Liver (tissue), 9 donors: ENCODE data around the gene JADE3. TPM values are rescaled to one million over a fixed set of nuclear protein-coding genes. Genes with fewer than 3 reads are reported as not detected.
A peak's percentile ranks its signal among the peaks of the same experiment; 100 is the strongest.

Source experiments
- DNase-seq: peaks from one replicate; pipeline ENCODE4 v3.0.0-alpha.2; 2017; ENCODE audit warnings: low spot score
- H3K27ac ChIP-seq, 2 donors: one replicate each; pipeline ENCODE4 v1.7.0; 2013; ENCODE audit warnings: inconsistent platforms in 2 of 2, low read length in 2 of 2, control low read depth in 1 of 2, low read depth in 1 of 2, mild to moderate bottlenecking in 1 of 2
- H3K27me3 ChIP-seq, 4 donors: one replicate each; pipeline versions ENCODE4 v1.6.1 to v1.7.0; 2013; ENCODE audit warnings: low read length in 3 of 4, inconsistent platforms in 1 of 4, mild to moderate bottlenecking in 1 of 4, moderate library complexity in 1 of 4; ENCODE audit not compliant: control insufficient read depth in 4 of 4, insufficient read depth in 4 of 4
- H3K36me3 ChIP-seq, 4 donors: one replicate each; pipeline versions ENCODE4 v1.6.1 to v1.7.0; 2013; ENCODE audit warnings: low read length in 3 of 4, mild to moderate bottlenecking in 3 of 4, low read depth in 1 of 4, moderate library complexity in 1 of 4; ENCODE audit not compliant: control insufficient read depth in 4 of 4, insufficient read depth in 3 of 4
- H3K4me1 ChIP-seq, 4 donors: one replicate each; pipeline versions ENCODE4 v1.6.1 to v1.7.0; 2013; ENCODE audit warnings: low read length in 3 of 4, mild to moderate bottlenecking in 3 of 4, moderate library complexity in 1 of 4; ENCODE audit not compliant: control insufficient read depth in 4 of 4, insufficient read depth in 4 of 4
- H3K4me3 ChIP-seq, 3 donors: one replicate each; pipeline versions ENCODE4 v1.6.1 to v1.7.0; 2013; ENCODE audit warnings: low read length in 3 of 3, control low read depth in 1 of 3, low read depth in 1 of 3, mild to moderate bottlenecking in 1 of 3
- H3K9ac ChIP-seq, 2 donors: one replicate each; pipeline ENCODE4 v1.7.0; 2013; ENCODE audit warnings: low read length in 2 of 2, mild to moderate bottlenecking in 2 of 2, moderate library complexity in 2 of 2, control low read depth in 1 of 2, low read depth in 1 of 2
- H3K9me3 ChIP-seq, 4 donors: one replicate each; pipeline versions ENCODE4 v1.6.1 to v1.7.0; 2013; ENCODE audit warnings: low read length in 3 of 4; ENCODE audit not compliant: control insufficient read depth in 4 of 4
- ATF3 ChIP-seq: IDR thresholded peaks from 2 replicates; pipeline ENCODE4 v1.6.1; 2016; ENCODE audit warnings: antibody characterized with exemption
- FOXA2 ChIP-seq: IDR thresholded peaks from 2 replicates; pipeline ENCODE4 v1.6.1; 2016; ENCODE audit warnings: antibody characterized with exemption
- GABPA ChIP-seq, 2 donors: IDR thresholded peaks in 1 of 2; conservative IDR thresholded peaks in 1 of 2; 2 replicates each; pipeline ENCODE4 v1.6.1; 2016; ENCODE audit warnings: antibody characterized with exemption in 2 of 2, mild to moderate bottlenecking in 1 of 2, moderate library complexity in 1 of 2
- HNF4A ChIP-seq, 2 donors: conservative IDR thresholded peaks; 2 replicates each; pipeline ENCODE4 v1.6.1; 2016; ENCODE audit warnings: antibody characterized with exemption in 2 of 2, mild to moderate bottlenecking in 2 of 2
- HNF4G ChIP-seq: IDR thresholded peaks from 2 replicates; pipeline ENCODE4 v1.6.1; 2016; ENCODE audit warnings: antibody characterized with exemption
- NR2F2 ChIP-seq: IDR thresholded peaks from 2 replicates; pipeline ENCODE4 v1.6.1; 2016; ENCODE audit warnings: antibody characterized with exemption
- RAD21 ChIP-seq, 2 donors: IDR thresholded peaks; 2 replicates each; pipeline ENCODE4 v1.6.1; 2016; ENCODE audit warnings: antibody characterized with exemption in 2 of 2, mild to moderate bottlenecking in 2 of 2
- REST ChIP-seq: IDR thresholded peaks from 2 replicates; pipeline ENCODE4 v1.6.1; 2016; ENCODE audit warnings: antibody characterized with exemption, mild to moderate bottlenecking
- RXRA ChIP-seq, 2 donors: IDR thresholded peaks; 2 replicates each; pipeline ENCODE4 v1.6.1; 2017 to 2018; ENCODE audit warnings: antibody characterized with exemption in 2 of 2, mild to moderate bottlenecking in 1 of 2
- SP1 ChIP-seq: IDR thresholded peaks from 2 replicates; pipeline ENCODE4 v1.6.1; 2018; ENCODE audit warnings: antibody characterized with exemption, mild to moderate bottlenecking
- TAF1 ChIP-seq: conservative IDR thresholded peaks from 2 replicates; pipeline ENCODE4 v1.6.1; 2016; ENCODE audit warnings: antibody characterized with exemption, mild to moderate bottlenecking
- WGBS: extraction: QIAGEN DNeasy Blood & Tissue Kit; methylation state at CpG from one replicate; pipeline ENCODE4 v1.1.7; 2013; 5-methylcytosine and 5-hydroxymethylcytosine counted together
- polyA plus RNA-seq, 2 donors: library from polyadenylated mRNA; stranded (reverse) in 1 of 2; unstranded in 1 of 2; fragments of 200-250 nt in 1 of 2; fragments of >200 nt in 1 of 2; fragmentation: Nextera tagmentation in 1 of 2; extraction: Ambion mirVana in 1 of 2; gene quantifications; one replicate each; pipeline versions ENCODE4 v1.2.1 to v1.2.3, GENCODE V29; 2013 to 2015
- total RNA-seq, 2 donors: library from RNA; depleted of rRNA; stranded (reverse); fragments of >200 nt; gene quantifications; one replicate each; pipeline ENCODE4 v1.2.3, GENCODE V29; 2014
- TF ChIP-seq, protein P1 (sequence below): IDR thresholded peaks from 2 replicates; pipeline ENCODE4 v1.6.1; 2016; ENCODE audit warnings: antibody characterized with exemption
- TF ChIP-seq, protein P2 (sequence below): IDR thresholded peaks from 2 replicates; pipeline ENCODE4 v1.6.1; 2016; ENCODE audit warnings: antibody characterized with exemption
- donor health status: healthy.
- donor health status: healthy.
- donor health status: healthy.
- donor health status: healthy.
- donor health status: healthy.

The JADE3 gene
- total and polyA plus RNA-seq, 4 donors: 2.6 to 9.0 (median 5.2) TPM

DNA sequence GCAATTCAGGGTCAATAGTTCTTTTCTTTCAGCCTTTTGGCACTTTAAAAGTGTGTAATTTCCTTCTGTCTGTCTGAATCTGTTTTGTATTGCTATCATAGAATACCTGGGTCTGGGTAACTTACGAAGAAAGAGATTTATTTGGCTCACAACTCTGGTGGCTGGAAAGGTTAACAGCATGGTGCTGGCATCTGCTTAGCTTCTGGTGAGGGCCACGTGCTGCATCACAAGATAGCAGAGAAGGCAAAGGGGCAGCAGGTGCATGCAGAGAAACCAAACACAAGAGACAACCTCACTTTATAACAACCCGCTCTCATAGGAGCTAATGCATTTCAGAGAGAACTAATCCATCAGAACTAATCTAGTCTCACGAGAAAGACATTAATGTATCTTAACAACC, 184.8 kb downstream of the JADE3 start (continued):
- TF ChIP-seq NR2F2 (no peak), HNF4G (no peak), ATF3 (no peak), RXRA (IDR thresholded peaks at IDR 0.05) (no peak), GABPA (IDR thresholded peaks at IDR 0.05 in 1 of 2, conservative IDR thresholded peaks at IDR 0.05 in 1 of 2) (no peak), RAD21 (IDR thresholded peaks at IDR 0.05) (no peak), SP1 (no peak)
- TF ChIP-seq, protein P1, sequence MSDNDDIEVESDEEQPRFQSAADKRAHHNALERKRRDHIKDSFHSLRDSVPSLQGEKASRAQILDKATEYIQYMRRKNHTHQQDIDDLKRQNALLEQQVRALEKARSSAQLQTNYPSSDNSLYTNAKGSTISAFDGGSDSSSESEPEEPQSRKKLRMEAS: no peak

- 88% methylated on average over 2 of the region's 2 CpGs for WGBS
- DNase-seq: no peak
Observed at GRCh38 chrX:47098338-47099094, 186.3 kb downstream of the JADE3 start.

More at GRCh38 chrX:47098338-47099094, 186.3 kb downstream of the JADE3 start:
- Histone ChIP-seq H3K9me3 (peaks cover 0 to 4% (median 2%) of the 10 kb centered on the region in 4 donors), H3K4me3 (no peak overlapping the region), H3K9ac (no peak overlapping the region), H3K27ac (no peak overlapping the region), H3K27me3 (no peaks in the 10 kb centered on the region), H3K36me3 (peaks cover 2 to 25% (median 18%) of the 10 kb centered on the region in 4 donors), H3K4me1 (no peaks in the 10 kb centered on the region)
- TF ChIP-seq HNF4A (conservative IDR thresholded peaks at IDR 0.05) (no peak), RXRA (IDR thresholded peaks at IDR 0.05) (no peak), NR2F2 (no peak), TAF1 (no peak), RAD21 (IDR thresholded peaks at IDR 0.05) (no peak), FOXA2 (no peak), REST (peak; percentile 75)
- TF ChIP-seq, protein P2, sequence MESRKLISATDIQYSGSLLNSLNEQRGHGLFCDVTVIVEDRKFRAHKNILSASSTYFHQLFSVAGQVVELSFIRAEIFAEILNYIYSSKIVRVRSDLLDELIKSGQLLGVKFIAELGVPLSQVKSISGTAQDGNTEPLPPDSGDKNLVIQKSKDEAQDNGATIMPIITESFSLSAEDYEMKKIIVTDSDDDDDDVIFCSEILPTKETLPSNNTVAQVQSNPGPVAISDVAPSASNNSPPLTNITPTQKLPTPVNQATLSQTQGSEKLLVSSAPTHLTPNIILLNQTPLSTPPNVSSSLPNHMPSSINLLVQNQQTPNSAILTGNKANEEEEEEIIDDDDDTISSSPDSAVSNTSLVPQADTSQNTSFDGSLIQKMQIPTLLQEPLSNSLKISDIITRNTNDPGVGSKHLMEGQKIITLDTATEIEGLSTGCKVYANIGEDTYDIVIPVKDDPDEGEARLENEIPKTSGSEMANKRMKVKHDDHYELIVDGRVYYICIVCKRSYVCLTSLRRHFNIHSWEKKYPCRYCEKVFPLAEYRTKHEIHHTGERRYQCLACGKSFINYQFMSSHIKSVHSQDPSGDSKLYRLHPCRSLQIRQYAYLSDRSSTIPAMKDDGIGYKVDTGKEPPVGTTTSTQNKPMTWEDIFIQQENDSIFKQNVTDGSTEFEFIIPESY: no peak
